HG03571 (cell line): ENCODE measurements around the gene CFAP126.
"Not testable (repeated sequence)": the region's sequence is repeated elsewhere in the genome, so short reads cannot be mapped to it uniquely, and the experiment has no call there.

Experiments
- ATAC-seq: cut with Tn5 transposase; IDR thresholded peaks from one replicate; pipeline ENCODE4 v1.9.1; 2021; ENCODE audit not compliant: unreplicated experiment

The CFAP126 gene

GRCh38 chr1:161367684-161368400 is at the start of gene CFAP126:
TSS of gene CFAP126 (minus strand) at chr1:161367876. CDS start at chr1:161367868, 8 bp downstream.
- peak; percentile 90 for ATAC-seq

GRCh38 chr1:161413050-161413449 is 45.4 kb upstream of the CFAP126 start:
- ATAC-seq: not testable (repeated sequence)

- ATAC-seq: not testable (repeated sequence)
Measured at GRCh38 chr1:161410636-161410970, 42.9 kb upstream of the CFAP126 start.

GRCh38 chr1:161409848-161410635 is 42.4 kb upstream of the CFAP126 start:
- not testable (repeated sequence) for ATAC-seq

GRCh38 chr1:161408429-161409052 is 40.9 kb upstream of the CFAP126 start:
- no peak for ATAC-seq

GRCh38 chr1:161407451-161407985 is 39.8 kb upstream of the CFAP126 start:
- ATAC-seq: no peak

GRCh38 chr1:161406551-161406950 is 38.9 kb upstream of the CFAP126 start:
- ATAC-seq: not testable (repeated sequence)

- ATAC-seq: no peak
Measured at GRCh38 chr1:161404051-161404597, 36.4 kb upstream of the CFAP126 start.

- no peak for ATAC-seq
Measured at GRCh38 chr1:161402446-161402845, 34.8 kb upstream of the CFAP126 start.

- peak; percentile 62 for ATAC-seq
Measured at GRCh38 chr1:161399257-161399998, 31.8 kb upstream of the CFAP126 start.

GRCh38 chr1:161398900-161399256 is 31.2 kb upstream of the CFAP126 start:
- no peak for ATAC-seq

- not testable (repeated sequence) for ATAC-seq
Measured at GRCh38 chr1:161397038-161397437, 29.4 kb upstream of the CFAP126 start.

- ATAC-seq: no peak
Measured at GRCh38 chr1:161393151-161393550, 25.5 kb upstream of the CFAP126 start.

GRCh38 chr1:161391611-161392010 is 23.9 kb upstream of the CFAP126 start:
- ATAC-seq: no peak

GRCh38 chr1:161391136-161391535 is 23.5 kb upstream of the CFAP126 start:
- not testable (repeated sequence) for ATAC-seq

- no peak for ATAC-seq
Measured at GRCh38 chr1:161390559-161390858, 22.8 kb upstream of the CFAP126 start.

GRCh38 chr1:161389691-161390558 is 22.2 kb upstream of the CFAP126 start:
- peak; percentile 82 for ATAC-seq

GRCh38 chr1:161389158-161389557 is 21.5 kb upstream of the CFAP126 start:
- ATAC-seq: not testable (repeated sequence)

- ATAC-seq: no peak
Measured at GRCh38 chr1:161388639-161389038, 21.0 kb upstream of the CFAP126 start.
